Parathyroid adenoma (tissue), 2 donors: ENCODE results near the gene GALNT9.

Source experiments
- H2AFZ ChIP-seq: fragments of 300-600 bp; sonication (generic); one replicate; pipeline ENCODE4 v1.7.0; 2017; ENCODE audit warnings: antibody characterized with exemption, mild to moderate bottlenecking
- H3K27ac ChIP-seq: fragments of 300-600 bp; sonication (generic); one replicate; pipeline ENCODE4 v1.7.0; 2017
- H3K27me3 ChIP-seq: fragments of 300-600 bp; sonication (generic); one replicate; pipeline ENCODE4 v1.7.0; 2017; ENCODE audit warnings: low read length; ENCODE audit not compliant: control insufficient read depth, insufficient read depth
- H3K36me3 ChIP-seq: fragments of 300-600 bp; sonication (generic); one replicate; pipeline ENCODE4 v1.7.0; 2017; ENCODE audit warnings: low read length; ENCODE audit not compliant: control insufficient read depth, insufficient read depth
- H3K4me1 ChIP-seq: fragments of 300-600 bp; sonication (generic); one replicate; pipeline ENCODE4 v1.7.0; 2017; ENCODE audit warnings: control low read depth
- H3K4me2 ChIP-seq: fragments of 300-600 bp; sonication (generic); one replicate; pipeline ENCODE4 v1.7.0; 2017; ENCODE audit warnings: low read length
- H3K4me3 ChIP-seq: fragments of 300-600 bp; sonication (generic); one replicate; pipeline ENCODE4 v1.7.0; 2017; ENCODE audit warnings: low read depth, low read length
- H3K79me2 ChIP-seq: fragments of 300-600 bp; sonication (generic); one replicate; pipeline ENCODE4 v1.7.0; 2017; ENCODE audit warnings: control low read depth
- H3K9ac ChIP-seq: fragments of 300-600 bp; sonication (generic); one replicate; pipeline ENCODE4 v1.7.0; 2017; ENCODE audit warnings: mild to moderate bottlenecking
- H3K9me3 ChIP-seq: fragments of 300-600 bp; sonication (generic); one replicate; pipeline ENCODE4 v1.7.0; 2017; ENCODE audit warnings: low read length; ENCODE audit not compliant: control insufficient read depth
- CTCF ChIP-seq: fragments of 300-600 bp; sonication (generic); IDR thresholded peaks from one replicate; pipeline ENCODE4 v1.7.0; 2017; ENCODE audit warnings: antibody characterized with exemption, mild to moderate bottlenecking
- donor health status: primary hyperparathyroidism.

Gene GALNT9

GRCh38 chr12:132261328-132262138, 67.9 kb downstream of the GALNT9 start:
- Histone ChIP-seq H3K4me2 (no peak overlapping the region), H3K4me3 (no peak overlapping the region), H3K4me1 (no peaks in the 10 kb centered on the region), H3K9ac (no peak overlapping the region), H3K79me2 (no peaks in the 10 kb centered on the region), H3K27ac (no peak overlapping the region), H3K9me3 (no peaks in the 10 kb centered on the region), H3K36me3 (no peaks in the 10 kb centered on the region), H2AFZ (no peak overlapping the region), H3K27me3 (no peaks in the 10 kb centered on the region)
- no peak for TF ChIP-seq CTCF

- H2AFZ ChIP-seq: no peak overlapping the region
- no peaks in the 10 kb centered on the region for H3K4me1 ChIP-seq
- H3K27ac ChIP-seq: no peak overlapping the region
- H3K4me2 ChIP-seq: no peak overlapping the region
- no peaks in the 10 kb centered on the region for H3K36me3 ChIP-seq
- no peak for TF ChIP-seq CTCF
- no peaks in the 10 kb centered on the region for H3K9me3 ChIP-seq
- H3K27me3 ChIP-seq: no peaks in the 10 kb centered on the region
- no peak overlapping the region for H3K4me3 ChIP-seq
- H3K9ac ChIP-seq: no peak overlapping the region
- no peaks in the 10 kb centered on the region for H3K79me2 ChIP-seq
Observed at GRCh38 chr12:132260721-132261120, 68.7 kb downstream of the GALNT9 start.

DNA sequence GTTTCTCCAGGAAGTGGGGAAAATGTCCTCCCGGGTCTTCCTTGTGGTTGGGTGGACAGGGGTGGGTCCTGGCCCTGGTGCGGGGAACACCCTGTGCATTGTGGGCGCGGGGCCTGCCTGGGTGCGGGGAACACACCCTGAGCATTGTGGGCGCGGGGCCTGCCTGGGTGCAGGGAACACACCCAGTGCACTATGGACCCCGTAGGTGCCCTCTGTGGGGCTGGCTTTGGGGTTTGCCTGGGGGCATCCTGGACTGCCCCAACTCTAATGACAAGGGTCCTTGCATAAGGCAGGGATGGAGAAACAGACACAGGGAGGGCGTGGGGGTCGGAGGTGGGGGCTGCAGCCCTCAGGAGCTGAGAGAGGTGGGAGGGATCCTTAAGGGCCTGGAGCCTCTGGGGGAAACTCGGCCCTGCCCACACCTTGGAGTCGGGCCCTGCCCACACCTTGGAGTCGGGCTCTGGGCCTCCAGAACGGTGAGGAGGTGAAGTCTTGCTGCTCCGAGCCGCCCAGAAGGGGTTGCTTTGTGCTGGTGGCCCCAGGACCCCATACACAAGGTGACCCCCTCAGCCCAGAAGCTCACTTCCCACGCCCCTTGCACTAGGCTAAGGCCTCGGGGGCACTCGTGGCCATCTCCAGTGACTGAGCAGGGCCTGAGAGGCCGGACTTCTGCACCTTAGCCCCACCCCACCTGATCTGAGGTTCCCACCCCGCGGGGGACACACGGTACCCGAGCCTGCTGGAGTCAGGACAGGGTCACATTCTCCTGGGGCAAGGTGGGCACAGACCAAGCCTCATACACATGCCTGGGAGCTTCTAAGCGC, 69.3 kb downstream of the GALNT9 start:
- H3K9me3 ChIP-seq: no peaks in the 10 kb centered on the region
- no peak for TF ChIP-seq CTCF

DNA sequence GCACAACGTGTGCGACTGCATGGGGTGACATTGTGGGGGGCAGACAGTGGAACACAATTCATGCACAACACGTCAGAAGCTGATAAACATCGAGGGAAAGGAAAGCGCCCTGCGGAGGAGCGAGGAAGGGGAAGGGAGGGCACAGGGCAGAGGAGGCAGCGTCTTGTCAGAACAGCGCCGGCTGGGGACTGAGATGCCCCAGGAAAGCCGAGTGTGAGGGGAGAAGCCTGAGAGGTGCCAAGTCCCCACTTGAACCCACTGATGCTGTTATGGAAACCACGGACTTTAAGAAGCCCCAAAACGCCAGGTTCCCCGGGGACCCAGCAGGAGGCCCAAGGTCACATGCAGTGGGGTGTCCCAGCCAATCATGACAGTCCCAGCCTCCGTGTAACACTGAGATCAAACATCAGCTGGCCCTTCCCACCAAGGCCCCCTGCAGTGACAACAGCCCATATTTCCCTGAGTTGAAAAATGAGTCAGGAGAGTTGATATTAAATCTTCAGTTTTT, 70.0 kb downstream of the GALNT9 start:
- no peak overlapping the region for H2AFZ ChIP-seq
- no peaks in the 10 kb centered on the region for H3K79me2 ChIP-seq
- no peaks in the 10 kb centered on the region for H3K27me3 ChIP-seq
- no peak overlapping the region for H3K27ac ChIP-seq
- H3K9me3 ChIP-seq: no peaks in the 10 kb centered on the region
- no peak overlapping the region for H3K4me3 ChIP-seq
- H3K4me2 ChIP-seq: no peak overlapping the region
- TF ChIP-seq CTCF: no peak
- no peak overlapping the region for H3K9ac ChIP-seq
- H3K4me1 ChIP-seq: no peaks in the 10 kb centered on the region
- H3K36me3 ChIP-seq: no peaks in the 10 kb centered on the region

More for the DNA sequence above, 69.3 kb downstream of the GALNT9 start:
- H3K27ac ChIP-seq: no peak overlapping the region
- H3K36me3 ChIP-seq: no peaks in the 10 kb centered on the region
- H3K9ac ChIP-seq: no peak overlapping the region
- no peaks in the 10 kb centered on the region for H3K4me1 ChIP-seq
- no peak overlapping the region for H3K4me3 ChIP-seq
- no peaks in the 10 kb centered on the region for H3K79me2 ChIP-seq
- no peak overlapping the region for H3K4me2 ChIP-seq
- no peaks in the 10 kb centered on the region for H3K27me3 ChIP-seq
- H2AFZ ChIP-seq: no peak overlapping the region
